NCI-H1417 (cell line): ENCODE data around the gene PXN.
"Not testable (repeated sequence)": the region's sequence is repeated elsewhere in the genome, so short reads cannot be mapped to it uniquely, and the experiment has no call there.

Source experiments
- DNase-seq, 3 experiments: peaks; one replicate each; lab custom pipeline; 2025; lab: John Stamatoyannopoulos, UW

The PXN gene

DNA sequence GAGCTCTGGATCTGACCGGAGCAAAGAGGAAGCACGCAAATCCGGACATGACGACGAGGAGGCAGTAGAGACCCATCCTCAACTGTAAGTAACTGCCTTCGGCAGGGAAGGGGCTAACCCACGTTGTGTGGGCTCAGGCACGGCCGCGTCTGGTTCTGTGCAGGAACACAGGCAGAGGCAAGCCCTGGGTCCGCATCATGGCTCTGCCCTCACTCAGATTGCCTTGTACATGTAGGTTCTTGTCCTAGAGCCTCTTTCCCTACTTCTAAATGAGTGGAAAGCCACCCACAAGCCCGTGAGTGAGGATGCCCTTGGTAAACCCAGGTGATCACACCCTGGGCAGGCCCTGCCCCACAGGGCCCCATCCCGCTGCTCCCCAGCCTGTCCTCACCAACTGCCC lies 55.7 kb downstream of the PXN start:
- no peak for DNase-seq

DNA sequence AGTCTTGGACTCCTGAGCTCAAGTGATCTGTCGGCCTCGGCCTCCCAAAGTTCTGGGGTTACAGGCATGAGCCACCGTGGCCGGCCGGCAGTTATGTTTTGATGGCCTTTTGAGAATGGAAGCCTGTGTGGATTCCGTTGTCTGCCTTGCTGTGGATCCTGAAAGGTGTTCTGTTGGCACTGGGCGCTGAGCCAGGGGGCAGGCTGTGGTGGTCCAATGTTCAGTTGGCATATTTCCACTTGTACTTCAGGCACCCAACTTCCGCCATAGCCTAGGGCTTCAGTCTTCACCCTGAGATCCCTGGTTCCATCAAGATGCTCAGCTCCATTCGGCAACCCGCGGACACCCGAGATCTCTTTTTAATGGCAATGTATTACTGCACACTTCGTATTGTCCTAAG lies 58.3 kb downstream of the PXN start:
- DNase-seq = no peak

DNA sequence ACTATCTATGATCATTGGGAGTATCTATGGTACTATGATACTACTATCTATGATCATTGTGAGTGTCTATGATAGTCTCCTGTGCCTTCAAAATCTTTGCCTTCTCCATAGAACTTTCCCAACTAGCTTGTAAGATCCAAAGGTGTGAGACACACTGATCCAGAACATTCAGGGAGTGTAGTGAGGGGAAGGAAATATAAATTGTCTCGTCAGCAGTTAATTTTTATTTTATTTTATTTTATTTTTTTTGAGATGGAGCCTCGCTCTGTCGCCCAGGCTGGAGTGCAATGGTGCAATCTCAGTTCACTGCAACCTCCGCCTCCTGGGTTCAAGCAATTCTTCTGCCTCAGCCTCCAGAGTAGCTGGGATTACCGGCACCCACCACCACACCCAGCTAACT lies 58.7 kb downstream of the PXN start:
- not testable (repeated sequence) for DNase-seq

DNA sequence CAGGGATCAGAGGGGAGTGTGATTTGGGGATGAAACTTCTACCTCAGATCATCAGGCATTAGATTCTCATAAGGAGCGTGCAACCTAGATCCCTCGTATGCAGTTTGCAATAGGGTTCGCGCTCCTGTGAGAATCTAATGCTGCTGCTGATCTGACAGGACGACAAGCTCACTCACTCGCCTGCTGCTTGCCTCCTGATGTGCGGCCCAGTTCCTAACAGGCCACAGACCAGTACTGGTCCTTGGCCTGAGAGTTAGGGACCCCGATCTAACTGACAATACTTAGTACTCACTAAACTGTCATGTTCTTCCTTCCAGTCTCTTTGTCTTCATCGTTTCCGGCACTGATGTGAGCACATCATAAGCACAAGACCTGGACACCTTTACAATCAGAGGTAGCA lies 59.3 kb downstream of the PXN start:
- DNase-seq = no peak

DNA sequence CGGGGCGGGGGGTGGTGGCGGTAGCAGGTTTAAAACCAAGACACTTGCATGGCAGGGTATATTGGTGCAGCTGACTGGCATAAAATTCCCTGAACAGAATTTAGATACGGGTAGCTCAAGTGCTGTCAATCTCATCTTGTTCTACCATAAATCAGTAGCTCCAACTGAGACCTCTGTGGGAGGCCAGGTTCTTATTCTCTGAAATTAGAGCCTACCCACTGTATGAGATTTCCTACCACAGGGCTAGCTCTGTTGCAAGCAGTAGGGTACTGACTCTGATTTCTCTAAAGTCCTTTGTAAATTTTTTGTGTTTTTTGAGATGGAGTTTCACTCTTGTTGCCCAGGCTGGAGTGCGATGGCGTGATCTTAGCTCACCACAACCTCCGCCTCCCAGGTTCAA lies 61.4 kb downstream of the PXN start:
- peak in 2 of 3 experiments; percentile 18 to 38 for DNase-seq

DNA sequence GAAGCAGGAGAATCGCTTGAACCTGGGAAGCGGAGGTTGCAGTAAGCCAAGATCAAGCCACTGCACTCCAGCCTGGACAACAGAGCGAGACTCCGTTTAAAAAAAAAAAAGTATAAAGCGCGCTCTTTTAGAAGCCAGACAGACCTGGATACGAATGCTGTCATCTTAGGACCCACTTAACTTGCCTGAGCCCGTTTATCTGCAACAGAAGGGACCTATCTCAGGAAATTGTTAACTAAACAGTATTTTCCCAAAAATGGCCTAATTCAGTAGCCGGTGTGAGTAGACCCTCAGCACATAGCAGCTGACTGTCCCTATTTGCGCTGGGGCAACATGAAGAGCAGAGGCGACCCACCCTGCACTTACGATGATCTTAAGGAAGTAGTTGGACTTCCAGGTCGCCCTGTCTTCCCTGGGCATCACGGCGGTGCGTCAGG lies 65.1 kb downstream of the PXN start:
- no peak for DNase-seq

DNA sequence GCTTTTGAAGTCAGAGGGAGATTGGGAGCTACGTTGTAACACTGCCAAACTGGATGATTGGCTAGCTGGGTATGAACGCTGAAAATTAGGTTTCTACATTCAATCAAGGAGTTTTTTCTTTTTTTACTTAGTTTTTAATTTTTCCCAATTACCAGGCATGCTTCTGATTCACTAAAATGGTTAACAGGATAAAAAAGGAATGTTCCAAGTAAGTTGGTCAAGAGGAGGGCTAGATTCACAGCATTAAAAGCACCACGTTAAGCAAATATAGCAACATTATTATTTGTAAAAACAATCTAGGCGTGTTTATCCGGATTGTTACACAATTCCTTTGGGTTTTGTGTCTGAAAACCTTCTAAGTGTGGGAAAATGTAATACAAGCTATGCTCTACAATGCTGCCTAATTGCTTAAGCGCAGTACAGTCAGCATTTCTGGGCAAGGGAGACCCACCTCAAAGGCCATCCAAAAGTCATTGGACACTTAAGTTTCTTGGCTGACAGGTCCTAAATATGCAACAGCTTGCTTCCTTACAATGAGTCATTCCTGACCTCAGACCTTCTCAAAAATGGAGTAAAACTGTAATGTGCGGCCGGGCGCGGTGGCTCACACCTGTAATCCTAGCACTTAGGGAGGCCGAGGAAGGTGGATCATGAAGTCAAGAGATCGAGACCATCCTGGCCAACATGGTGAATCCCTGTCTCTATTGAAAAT lies 65.8 kb downstream of the PXN start:
- DNase-seq = no peak

DNA sequence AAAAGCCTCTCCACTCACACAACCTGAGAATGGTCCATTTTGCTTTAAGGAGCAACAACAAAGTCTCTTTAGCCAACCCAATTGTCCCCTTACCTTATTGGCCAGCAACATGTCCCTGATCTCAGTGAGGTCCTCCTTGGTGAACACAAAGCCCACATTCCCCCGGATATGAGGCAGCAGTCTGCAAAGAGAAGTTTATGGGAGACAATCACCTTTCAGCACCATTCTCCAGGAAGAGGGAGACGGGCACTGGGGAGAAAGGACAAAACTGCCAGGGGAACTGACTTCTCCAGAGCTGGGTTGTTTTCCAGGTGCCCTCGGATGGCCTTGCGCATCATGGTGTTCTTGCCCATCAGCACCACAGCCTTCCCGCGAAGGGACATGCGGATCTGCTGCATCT lies 66.5 kb downstream of the PXN start:
- peak in 1 of 3 experiments; percentile 47 for DNase-seq

DNA sequence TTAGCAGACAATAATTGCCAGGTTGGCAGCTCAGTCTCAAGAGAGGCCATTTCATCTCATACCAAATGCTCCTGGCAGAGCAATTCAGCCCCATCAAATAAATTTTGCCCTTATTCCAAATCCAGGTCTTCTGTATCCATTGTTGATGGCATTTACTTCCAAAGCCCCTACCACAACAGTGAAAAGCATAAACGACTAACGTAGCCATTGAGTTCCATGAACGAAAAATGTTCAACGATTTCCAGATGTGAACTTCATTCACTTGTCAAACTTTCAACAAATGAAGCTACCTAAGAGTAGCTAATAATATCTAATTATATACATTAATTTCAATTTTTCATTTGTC lies 68.0 kb downstream of the PXN start:
- DNase-seq = no peak

DNA sequence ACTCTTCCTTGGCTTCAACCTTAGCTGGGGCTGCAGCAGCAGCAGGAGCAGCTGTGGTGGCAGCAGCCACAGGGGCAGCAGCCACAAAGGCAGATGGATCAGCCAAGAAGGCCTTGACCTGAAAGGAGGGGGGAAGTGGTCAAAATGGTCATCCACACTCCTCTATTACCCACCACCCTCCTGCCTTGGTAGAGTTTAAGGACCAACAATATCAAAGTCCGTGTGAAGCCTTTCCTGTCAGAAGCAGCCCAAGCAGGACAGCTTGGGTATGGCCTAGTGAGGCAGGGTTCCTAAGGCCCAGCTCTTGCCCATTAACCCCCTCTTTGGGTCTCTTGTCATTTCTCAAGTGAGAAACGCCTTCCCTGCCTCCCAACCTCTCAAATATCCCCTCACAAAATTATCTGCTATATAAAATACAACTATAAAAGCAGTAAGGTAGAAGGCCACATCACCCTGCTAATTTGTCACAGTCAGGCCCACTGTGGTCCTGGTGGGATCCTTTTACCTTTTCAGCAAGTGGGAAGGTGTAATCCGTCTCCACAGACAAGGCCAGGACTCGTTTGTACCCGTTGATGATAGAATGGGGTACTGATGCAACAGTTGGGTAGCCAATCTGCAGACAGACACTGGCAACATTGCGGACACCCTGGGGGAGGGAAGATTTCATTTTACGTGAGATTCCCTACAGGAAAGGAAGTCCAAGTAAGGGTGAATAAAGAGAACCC lies 68.6 kb downstream of the PXN start:
- DNase-seq = peak in 1 of 3 experiments; percentile 16

DNA sequence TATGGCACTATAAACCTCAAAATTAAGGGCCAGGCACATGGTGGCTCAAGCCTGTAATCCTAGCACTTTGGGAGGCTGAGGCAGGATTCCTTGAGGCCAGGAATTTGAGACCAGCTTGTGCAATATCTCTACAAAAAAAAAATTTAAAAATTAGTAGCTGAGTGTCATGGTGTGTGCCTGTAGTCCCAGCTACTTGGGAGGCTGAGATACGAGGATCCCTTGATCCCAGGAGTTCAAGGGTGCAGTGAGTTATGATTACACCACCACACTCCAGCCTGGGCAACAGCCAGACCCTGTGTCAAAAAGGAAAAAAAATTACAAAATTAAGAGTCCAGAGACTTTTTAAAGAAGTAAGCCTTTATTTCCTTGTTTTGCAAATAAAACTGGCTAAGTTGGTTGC lies 69.2 kb downstream of the PXN start:
- no peak for DNase-seq

DNA sequence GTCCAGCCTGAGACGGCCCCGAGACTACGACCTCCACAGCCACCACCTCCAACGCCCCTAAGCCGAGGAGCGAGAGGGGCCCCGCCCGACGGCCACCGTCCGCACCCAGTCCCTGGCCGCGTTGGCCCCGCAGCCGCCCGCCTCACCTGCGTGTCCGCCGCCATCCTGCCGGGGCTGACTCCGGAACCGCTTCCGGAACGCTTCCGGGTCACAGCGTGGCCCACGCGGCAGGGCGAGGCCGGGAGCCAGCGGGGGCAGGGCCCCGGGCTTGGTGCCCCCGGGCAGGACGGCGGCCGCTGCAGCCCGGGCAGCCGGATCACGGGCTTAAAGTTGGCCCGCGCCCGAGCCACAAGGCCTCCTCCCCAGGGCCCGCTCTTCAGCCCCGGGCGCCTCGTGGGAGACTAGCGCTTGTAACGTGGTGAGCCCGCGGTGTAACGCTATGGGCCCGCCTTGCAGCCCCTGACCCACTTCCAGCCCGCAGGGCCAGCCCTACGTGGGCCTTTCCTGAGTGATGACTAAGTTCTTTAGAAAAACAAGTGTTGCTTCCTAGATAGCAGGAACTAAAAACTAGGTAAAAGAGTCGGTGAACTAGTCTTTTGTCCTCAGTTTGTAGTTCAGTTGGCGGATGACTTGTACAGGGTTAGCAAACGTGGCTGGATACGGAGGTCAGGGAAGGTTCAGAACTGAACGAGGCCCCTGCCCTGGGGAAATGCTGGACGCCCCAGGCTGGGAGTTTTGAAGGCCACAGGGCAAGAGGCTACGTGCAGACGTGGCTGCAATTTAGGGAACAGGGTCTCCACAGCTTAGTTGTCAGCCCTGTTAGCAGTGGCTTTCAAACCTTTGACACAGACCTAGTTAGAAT lies 70.8 kb downstream of the PXN start, which contains the start of gene GCN1:
TSS of gene GCN1 (minus strand) at position 182 of the 862 bp plus-strand sequence. CDS start at position 164, 18 bp downstream.
- peak; percentile 84 to 89 (median 87) for DNase-seq

DNA sequence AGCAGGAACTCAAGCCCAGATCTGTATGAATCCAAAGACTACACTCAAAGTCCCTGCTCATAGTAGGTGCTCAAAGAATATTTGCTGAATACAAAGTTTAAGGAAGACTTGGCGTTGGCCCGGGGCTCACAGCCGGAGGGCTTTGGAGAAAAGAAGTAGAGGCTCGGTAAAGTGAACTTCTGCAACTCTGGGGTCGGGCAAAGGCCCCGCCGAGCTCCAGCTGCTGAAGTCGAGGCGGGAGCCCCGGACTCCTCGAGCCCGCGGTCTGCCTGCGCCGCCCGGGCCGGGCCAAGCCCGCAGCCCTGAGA lies 71.3 kb downstream of the PXN start:
- peak in 1 of 3 experiments; percentile 57 for DNase-seq

DNA sequence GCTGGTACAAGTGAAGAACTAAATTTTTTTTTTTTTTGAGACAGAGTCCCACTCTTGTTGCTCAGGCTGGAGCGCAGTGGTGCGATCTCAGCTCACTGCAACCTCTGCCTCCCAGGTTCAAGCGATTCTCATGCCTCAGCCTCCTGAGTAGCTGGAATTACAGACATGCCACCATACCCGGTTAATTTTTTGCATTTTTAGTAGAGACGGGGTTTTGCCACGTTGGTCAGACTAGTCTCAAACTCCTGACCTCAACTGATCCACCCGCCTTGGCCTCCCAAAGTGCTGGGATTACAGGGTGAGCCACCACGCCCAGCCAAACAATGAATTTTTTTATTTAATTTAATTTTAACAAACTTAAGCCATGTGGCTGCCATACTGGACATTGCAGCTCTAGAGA lies 72.2 kb downstream of the PXN start:
- DNase-seq = not testable (repeated sequence)

DNA sequence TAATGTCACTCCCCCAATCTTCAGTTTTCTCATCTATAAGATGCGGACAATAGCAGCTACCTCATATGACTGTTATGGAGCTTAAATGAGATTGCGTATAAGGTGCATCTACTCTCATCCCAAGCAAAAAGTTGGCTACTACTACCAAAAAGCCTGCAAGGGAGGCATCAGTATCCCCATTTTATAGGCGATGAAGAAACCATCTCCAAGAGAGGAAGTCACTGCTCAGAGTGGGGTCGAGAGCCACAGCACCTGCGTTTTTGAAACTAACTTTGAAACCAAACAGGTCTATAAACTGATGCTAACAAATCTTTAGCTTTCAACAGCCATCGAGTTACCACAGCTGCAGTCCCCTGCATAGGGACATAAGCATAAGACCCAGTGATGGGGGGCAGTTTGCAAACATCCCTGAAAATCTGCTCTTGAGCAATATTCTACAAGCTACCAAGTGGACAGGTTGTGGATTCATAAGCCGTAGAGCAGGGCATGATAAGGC lies 74.5 kb downstream of the PXN start:
- no peak for DNase-seq

DNA sequence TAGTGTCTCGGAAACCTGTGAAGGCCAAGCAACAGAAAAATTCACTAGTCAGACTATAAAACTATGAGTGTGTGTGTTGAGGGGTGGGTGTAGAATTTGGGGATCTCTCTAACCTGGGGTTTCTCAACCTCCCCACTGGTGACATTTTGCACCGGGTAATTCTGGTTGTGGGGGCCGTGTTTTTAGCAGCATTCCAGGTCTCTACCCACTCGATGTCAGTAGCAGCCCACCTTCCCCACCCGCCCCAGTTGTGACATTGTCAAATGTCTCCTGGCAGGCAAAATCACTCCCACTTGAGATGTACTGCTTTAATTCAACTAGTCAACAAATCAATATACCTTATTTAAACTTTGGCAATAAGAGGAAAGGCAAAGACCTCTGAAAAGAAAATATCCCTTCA lies 75.1 kb downstream of the PXN start:
- DNase-seq = no peak

DNA sequence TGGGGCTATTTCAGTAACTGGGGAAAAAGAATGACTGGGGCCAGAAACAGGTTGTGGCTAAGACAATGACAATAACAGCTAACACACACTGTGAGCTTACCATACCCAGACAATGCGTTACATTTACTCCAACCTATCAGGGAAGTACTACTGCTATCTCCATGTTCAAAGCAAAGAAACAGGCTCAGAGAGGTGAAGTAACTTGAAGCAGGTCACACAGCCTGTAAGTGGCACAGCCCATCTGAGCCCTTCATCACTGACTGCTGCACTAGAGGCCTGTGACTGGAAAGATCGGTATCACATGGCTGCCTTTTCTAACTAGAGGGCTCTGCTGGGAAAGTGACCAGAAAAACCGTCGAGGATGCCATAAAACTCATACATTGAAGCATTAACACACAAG lies 78.9 kb downstream of the PXN start:
- DNase-seq = no peak

DNA sequence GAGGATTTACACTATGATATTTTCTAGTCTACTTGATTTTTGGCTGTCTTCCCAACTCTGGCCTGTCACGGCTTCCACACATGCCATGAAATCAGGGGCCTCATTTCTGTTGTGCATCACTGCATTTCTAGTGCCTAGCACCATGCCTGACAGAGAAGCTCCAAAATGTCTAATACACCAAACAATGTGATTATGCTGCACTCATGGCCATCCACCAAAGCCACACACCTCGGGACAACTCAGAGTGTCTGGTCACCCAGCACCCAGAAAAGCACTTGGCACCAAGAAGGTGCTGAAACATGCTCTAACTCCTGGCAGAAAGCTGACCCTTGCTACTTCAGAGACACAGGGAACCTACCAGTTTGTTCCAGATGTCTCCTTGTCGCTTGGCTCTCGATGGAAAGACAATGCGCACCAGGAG lies 82.3 kb downstream of the PXN start:
- DNase-seq = no peak

DNA sequence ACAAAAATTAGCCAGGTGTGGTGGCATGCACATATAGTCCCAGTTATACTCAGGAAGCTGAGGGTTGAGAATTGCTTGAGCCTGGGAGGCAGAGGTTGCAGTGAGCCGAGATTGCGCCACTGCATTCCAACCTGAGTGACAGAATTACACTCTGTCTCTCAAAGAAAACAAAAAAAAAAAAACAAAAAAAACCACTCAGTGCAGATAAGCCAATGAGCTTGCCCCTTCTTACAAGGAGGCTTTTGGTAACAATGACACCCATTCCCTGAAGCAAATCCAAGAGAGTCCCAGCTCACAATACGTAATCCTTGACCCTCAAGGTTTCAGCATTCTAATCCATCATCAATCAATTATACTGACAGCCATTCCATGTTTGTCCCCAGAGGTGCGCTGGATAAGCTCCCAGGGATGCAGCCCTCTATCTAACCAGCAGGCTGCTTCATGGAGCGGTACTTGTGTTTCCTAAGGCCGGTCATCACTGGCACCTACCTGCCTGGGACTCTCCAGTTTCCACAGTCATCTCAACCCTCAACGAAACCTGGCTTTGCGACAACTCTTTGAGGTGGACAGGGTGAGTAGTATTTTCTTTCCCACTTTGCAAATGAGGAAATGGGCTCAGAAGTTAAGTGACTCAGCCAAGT lies 83.4 kb downstream of the PXN start:
- no peak for DNase-seq

DNA sequence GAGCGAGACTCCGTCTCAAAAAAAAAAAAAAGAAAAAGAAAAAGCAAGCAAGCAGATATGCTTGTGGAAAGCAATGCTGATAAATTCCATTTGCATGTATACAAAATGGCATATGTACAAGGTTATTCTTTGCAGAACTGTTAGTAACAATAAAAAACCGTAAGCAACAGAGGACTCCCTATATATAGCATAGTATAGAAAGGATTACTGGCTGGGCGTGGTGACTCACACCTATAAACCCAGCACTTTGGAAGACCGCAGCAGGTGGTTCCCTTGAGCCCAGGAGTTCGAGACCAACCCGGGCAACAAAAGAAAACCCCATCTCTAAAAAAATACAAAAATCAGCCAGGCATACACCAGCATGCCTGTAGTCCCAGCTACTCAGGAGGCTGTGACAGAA lies 84.6 kb downstream of the PXN start:
- DNase-seq = no peak

DNA sequence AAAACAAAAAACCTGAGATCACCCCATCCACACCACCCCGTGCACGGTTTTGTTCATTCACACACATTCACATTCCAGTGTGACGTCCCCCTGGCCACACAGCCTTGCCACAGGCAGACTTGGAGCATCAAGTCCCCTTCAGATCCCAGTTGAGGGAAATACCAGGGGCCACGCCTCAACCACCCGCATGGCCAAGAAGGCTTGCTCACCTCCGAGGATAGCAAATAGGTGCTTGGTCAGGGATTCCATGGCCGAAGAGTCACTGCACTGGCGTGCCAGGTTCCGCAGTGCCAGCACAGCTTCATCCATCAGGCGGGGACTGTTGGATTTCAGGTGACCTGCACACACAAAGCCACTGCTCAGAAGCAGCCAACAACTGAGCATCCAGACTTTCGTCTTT lies 90.0 kb downstream of the PXN start:
- peak in 1 of 3 experiments; percentile 53 for DNase-seq

DNA sequence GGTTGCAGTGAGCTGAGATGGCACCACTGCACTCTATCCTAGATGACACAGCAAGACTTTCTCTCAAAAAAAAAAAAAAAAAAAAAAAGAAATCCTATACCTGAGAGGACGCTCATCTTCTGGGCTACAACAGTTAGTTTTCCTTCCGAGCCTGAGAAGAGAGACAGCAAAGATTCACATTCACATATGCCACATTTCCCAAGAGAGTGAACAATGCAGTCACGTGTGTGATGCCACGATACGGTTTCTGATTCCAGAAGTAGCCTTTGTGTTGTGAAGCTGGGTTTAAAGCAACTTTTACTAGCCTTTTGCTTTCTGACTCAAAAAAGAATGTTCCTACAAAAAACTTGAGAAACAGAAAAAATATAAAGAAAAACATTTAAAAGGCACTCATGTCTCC lies 90.5 kb downstream of the PXN start:
- peak in 1 of 3 experiments; percentile 94 for DNase-seq
